Sigmoid colon (tissue), 7 donors: ENCODE data around the gene TAF1L. TPM values are rescaled to one million over a fixed set of nuclear protein-coding genes. Genes with fewer than 3 reads are reported as not detected.
A peak's percentile ranks its signal among the peaks of the same experiment; 100 is the strongest.

Source experiments
- DNase-seq: peaks from one replicate; pipeline ENCODE4 v3.0.0-alpha.2; 2019
- H3K27ac ChIP-seq, 4 donors: fragments of 200-600 bp; sonication (generic); one replicate each; pipeline ENCODE4 v1.5.1; 2016 to 2019; ENCODE audit warnings: mild to moderate bottlenecking in 1 of 4
- H3K27me3 ChIP-seq, 3 donors: fragments of 200-600 bp; sonication (generic); one replicate each; pipeline ENCODE4 v1.5.1; 2019; ENCODE audit warnings: mild to moderate bottlenecking in 1 of 3
- H3K36me3 ChIP-seq, 4 donors: fragments of 200-600 bp; sonication (generic); one replicate each; pipeline ENCODE4 v1.5.1; 2016 to 2019
- H3K4me1 ChIP-seq, 4 donors: fragments of 200-600 bp; sonication (generic); one replicate each; pipeline ENCODE4 v1.5.1; 2017 to 2019
- H3K4me3 ChIP-seq, 4 donors: fragments of 200-600 bp; sonication (generic); one replicate each; pipeline ENCODE4 v1.5.1; 2017 to 2019; ENCODE audit warnings: mild to moderate bottlenecking in 2 of 4, moderate library complexity in 1 of 4
- H3K9me3 ChIP-seq, 4 donors: fragments of 200-600 bp in 3 of 4; sonication (generic) in 3 of 4; one replicate each; pipeline versions ENCODE4 v1.5.1 to v1.6.1; 2013 to 2019
- CTCF ChIP-seq, 4 experiments: fragments of 450-650 bp in 3 of 4; fragments of 200-600 bp in 1 of 4; IDR thresholded peaks; one replicate each; pipeline ENCODE4 v1.5.1; 2016 to 2019; ENCODE audit warnings: antibody characterized with exemption in 4 of 4, mild to moderate bottlenecking in 3 of 4, moderate library complexity in 2 of 4
- EP300 ChIP-seq, 4 donors: sonication (generic); formaldehyde crosslinking; IDR thresholded peaks; one replicate each; pipeline ENCODE4 v1.6.1; 2017; ENCODE audit warnings: antibody characterized with exemption in 4 of 4
- POLR2A ChIP-seq, 2 donors: fragments of 450-650 bp; IDR thresholded peaks; one replicate each; pipeline ENCODE4 v1.6.1; 2016; ENCODE audit warnings: antibody characterized with exemption in 2 of 2, mild to moderate bottlenecking in 2 of 2, moderate library complexity in 2 of 2
- POLR2AphosphoS5 ChIP-seq, 4 donors: sonication (generic); formaldehyde crosslinking; IDR thresholded peaks; one replicate each; pipeline ENCODE4 v1.6.1; 2017; ENCODE audit warnings: antibody characterized with exemption in 4 of 4
- WGBS, 2 donors: extraction: QIAGEN DNeasy Blood & Tissue Kit; methylation state at CpG; one replicate each; pipeline ENCODE4 v1.1.7; 2013; 5-methylcytosine and 5-hydroxymethylcytosine counted together
- intact Hi-C: fragments of 100-400 bp; cut with DNase I; formaldehyde crosslinking; loops from one replicate; pipeline ENCODE4 v1.15.1; 2023
- polyA plus RNA-seq, 3 donors: library from polyadenylated mRNA; stranded (reverse); fragments of 200-250 nt; gene quantifications; one replicate each; pipeline ENCODE4 v1.2.3, GENCODE V29; 2013
- total RNA-seq, 4 donors: library from RNA; depleted of rRNA; stranded (reverse); fragments of >200 nt; gene quantifications; one replicate each; pipeline ENCODE4 v1.1.0, GENCODE V29; 2016
- donor health status: healthy with polysubstance abuse.
- donor health status: Bipolar disorder and iron deficiency.
- donor health status: healthy.

TAF1L gene
- total and polyA plus RNA-seq, 7 donors: not detected

- TF ChIP-seq CTCF (IDR thresholded peaks at IDR 0.05) (peak in 1 of 4 experiments; percentile 28), EP300 (IDR thresholded peaks at IDR 0.05) (no peak)
- peaks cover 0 to 8% (median 0%) of the 10 kb centered on the region in 4 donors for H3K4me1 ChIP-seq
Observed at GRCh38 chr9:32581512-32582143, 53.8 kb downstream of the TAF1L start.

GRCh38 chr9:32580631-32581300 is 54.7 kb downstream of the TAF1L start:
- intact Hi-C loops: no loop called here
- Histone ChIP-seq H3K27me3 (no peaks in the 10 kb centered on the region), H3K36me3 (no peaks in the 10 kb centered on the region), H3K4me1 (peaks cover 0 to 8% (median 0%) of the 10 kb centered on the region in 4 donors), H3K4me3 (no peak overlapping the region), H3K27ac (no peak overlapping the region), H3K9me3 (no peaks in the 10 kb centered on the region)
- no peak for TF ChIP-seq EP300 (IDR thresholded peaks at IDR 0.05)
- no peak for TF ChIP-seq CTCF (IDR thresholded peaks at IDR 0.05)
- TF ChIP-seq POLR2AphosphoS5 (IDR thresholded peaks at IDR 0.05): no peak
- TF ChIP-seq POLR2A (IDR thresholded peaks at IDR 0.05): no peak
- no peak for DNase-seq
- WGBS, 2 donors: 9 to 22% methylated on average over 3 of the region's 3 CpGs

More at GRCh38 chr9:32581512-32582143, 53.8 kb downstream of the TAF1L start:
- DNase-seq: no peak
- Histone ChIP-seq H3K27ac (no peak overlapping the region), H3K27me3 (no peaks in the 10 kb centered on the region), H3K4me3 (no peak overlapping the region), H3K9me3 (no peaks in the 10 kb centered on the region), H3K36me3 (no peaks in the 10 kb centered on the region)
- 36 to 45% methylated on average over 3 of the region's 3 CpGs for WGBS, 2 donors
- intact Hi-C loops: no loop called here

- no peaks in the 10 kb centered on the region for H3K36me3 ChIP-seq
- no peaks in the 10 kb centered on the region for H3K27me3 ChIP-seq
- 15 to 22% methylated on average over 4 of the region's 4 CpGs for WGBS, 2 donors
- H3K27ac ChIP-seq: no peak overlapping the region
- peak; percentile 43 to 91 (median 78) for TF ChIP-seq CTCF (IDR thresholded peaks at IDR 0.05)
- TF ChIP-seq POLR2AphosphoS5 (IDR thresholded peaks at IDR 0.05): no peak
- H3K9me3 ChIP-seq: no peaks in the 10 kb centered on the region
- peak; percentile 77 for DNase-seq
- intact Hi-C loops: loop anchor here (1.0 to 10.0 kb wide), 2 partner anchors 202 to 585 kb away; partner anchors contain the start of gene B4GALT1
- peak overlapping the region in 1 of 4 donors; percentile 6 for H3K4me3 ChIP-seq
- peaks cover 0 to 8% (median 0%) of the 10 kb centered on the region in 4 donors for H3K4me1 ChIP-seq
Observed at GRCh38 chr9:32579706-32580331, 55.6 kb downstream of the TAF1L start.

Other genes with a start within 250 kb of the TAF1L start
- gene RIGI, start 109.5 kb downstream of the TAF1L start, total RNA-seq: 10 to 100 TPM in 3 of 4 donors, 1 to 10 TPM in 1; 9.4 to 19.6 (median 13.9) TPM
- 10 to 100 TPM in 1 of 3 donors, 1 to 10 TPM in 2; 4.4 to 11.0 (median 6.0) TPM for gene RIGI, start 109.5 kb downstream of the TAF1L start, polyA plus RNA-seq
- 10 to 100 TPM in 1 of 4 donors, 1 to 10 TPM in 3; 1.8 to 10.5 (median 5.0) TPM for gene SMIM27, start 83.3 kb downstream of the TAF1L start, total RNA-seq
- gene SMIM27, start 83.3 kb downstream of the TAF1L start, polyA plus RNA-seq: 10 to 100 TPM in 2 of 3 donors, 1 to 10 TPM in 1; 6.6 to 20.4 (median 12.3) TPM
- gene TOPORS, start 83.1 kb downstream of the TAF1L start, total RNA-seq: 10 to 100 TPM; 23.5 to 27.5 (median 23.7) TPM
- gene TOPORS, start 83.1 kb downstream of the TAF1L start, polyA plus RNA-seq: 1 to 10 TPM; 7.7 to 9.0 (median 8.1) TPM
- gene NDUFB6, start 62.5 kb downstream of the TAF1L start, total RNA-seq: 10 to 100 TPM; 37.7 to 97.6 (median 57.0) TPM
- 10 to 100 TPM; 41.7 to 91.8 (median 66.1) TPM for gene NDUFB6, start 62.5 kb downstream of the TAF1L start, polyA plus RNA-seq
- not detected for gene TMEM215, start 147.9 kb upstream of the TAF1L start, total RNA-seq
- not detected for gene TMEM215, start 147.9 kb upstream of the TAF1L start, polyA plus RNA-seq